ENCODE measurements around the gene PURA.

DNA sequence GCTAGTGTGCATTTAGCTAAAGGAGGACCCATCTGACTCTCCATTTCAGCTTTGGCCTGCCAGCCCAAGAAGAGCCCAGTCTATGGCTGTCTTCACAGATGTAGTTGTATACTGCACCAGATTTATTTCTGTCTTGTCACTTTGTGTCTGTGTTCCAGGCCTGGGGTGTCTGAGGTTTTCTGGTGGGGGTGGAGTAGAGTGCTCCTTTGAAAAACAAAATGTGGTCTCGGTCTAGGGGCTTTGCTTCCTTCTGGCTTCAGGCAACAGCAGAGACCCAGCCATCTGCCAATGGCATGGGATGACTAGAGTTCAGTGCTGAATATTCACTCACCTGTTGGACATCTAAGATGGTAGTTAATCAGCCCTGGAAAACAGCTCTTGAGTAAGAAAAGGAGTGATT is 22.7 kb downstream of the PURA start:
- TF ChIP-seq, protein P1, sequence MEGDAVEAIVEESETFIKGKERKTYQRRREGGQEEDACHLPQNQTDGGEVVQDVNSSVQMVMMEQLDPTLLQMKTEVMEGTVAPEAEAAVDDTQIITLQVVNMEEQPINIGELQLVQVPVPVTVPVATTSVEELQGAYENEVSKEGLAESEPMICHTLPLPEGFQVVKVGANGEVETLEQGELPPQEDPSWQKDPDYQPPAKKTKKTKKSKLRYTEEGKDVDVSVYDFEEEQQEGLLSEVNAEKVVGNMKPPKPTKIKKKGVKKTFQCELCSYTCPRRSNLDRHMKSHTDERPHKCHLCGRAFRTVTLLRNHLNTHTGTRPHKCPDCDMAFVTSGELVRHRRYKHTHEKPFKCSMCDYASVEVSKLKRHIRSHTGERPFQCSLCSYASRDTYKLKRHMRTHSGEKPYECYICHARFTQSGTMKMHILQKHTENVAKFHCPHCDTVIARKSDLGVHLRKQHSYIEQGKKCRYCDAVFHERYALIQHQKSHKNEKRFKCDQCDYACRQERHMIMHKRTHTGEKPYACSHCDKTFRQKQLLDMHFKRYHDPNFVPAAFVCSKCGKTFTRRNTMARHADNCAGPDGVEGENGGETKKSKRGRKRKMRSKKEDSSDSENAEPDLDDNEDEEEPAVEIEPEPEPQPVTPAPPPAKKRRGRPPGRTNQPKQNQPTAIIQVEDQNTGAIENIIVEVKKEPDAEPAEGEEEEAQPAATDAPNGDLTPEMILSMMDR (IDR thresholded peaks at IDR 0.05), result no peak
- no peak for TF ChIP-seq POLR2A (IDR thresholded peaks at IDR 0.05)

All from thyroid gland (tissue), 4 donors.